Tibial nerve (tissue), 3 donors: ENCODE measurements around the gene NLRP3.

ENCODE experiments used
- CTCF ChIP-seq, 5 experiments: fragments of 200-600 bp in 3 of 5; fragments of 450-650 bp in 2 of 5; sonication (generic) in 3 of 5; IDR thresholded peaks; one replicate each; pipeline ENCODE4 v1.5.1; 2016 to 2019; ENCODE audit warnings: antibody characterized with exemption in 5 of 5, mild to moderate bottlenecking in 3 of 5, moderate library complexity in 2 of 5
- POLR2A ChIP-seq, 2 donors: fragments of 450-650 bp; IDR thresholded peaks; one replicate each; pipeline ENCODE4 v1.6.1; 2017; ENCODE audit warnings: antibody characterized with exemption in 2 of 2, mild to moderate bottlenecking in 2 of 2, moderate library complexity in 2 of 2

- TF ChIP-seq CTCF (IDR thresholded peaks at IDR 0.05) (no peak), POLR2A (IDR thresholded peaks at IDR 0.05) (no peak)
Observed at GRCh38 chr1:247392088-247392487, 23.9 kb upstream of the NLRP3 start.
